Measurements from ENCODE around the gene CPVL. TPM values are rescaled to one million over a fixed set of nuclear protein-coding genes. Genes with fewer than 3 reads are reported as not detected.

Gene CPVL
- total RNA-seq, 3 donors from 2014 or later (not counting 1 experiment from before 2014, with no cell fraction given): 4.9 to 11.6 (median 9.8) TPM

GRCh38 chr7:29040579-29040925 is 105.8 kb downstream of the CPVL start:
- Mint-ChIP-seq H3K4me1 (peaks cover 29 to 37% of the 10 kb centered on the region in 2 donors), H3K27ac (no peak overlapping the region), H3K27me3 (ENCODE audit: low read depth in 2 of 2) (no peaks in the 10 kb centered on the region), H3K36me3 (no peaks in the 10 kb centered on the region), H3K9me3 (no peaks in the 10 kb centered on the region), H3K4me3 (no peak overlapping the region)
- WGBS (ENCODE audit: insufficient coverage): 86% methylated on average over 1 of the region's 2 CpGs
- DNase-seq (no peak), ATAC-seq (no peak)
- Histone ChIP-seq H3K4me3 (ENCODE audit: low read length) (no peak overlapping the region), H3K4me1 (ENCODE audit: control insufficient read depth, insufficient read depth, low read length) (peaks cover 12% of the 10 kb centered on the region), H3K9me3 (ENCODE audit: control insufficient read depth, insufficient read depth, low read length) (no peaks in the 10 kb centered on the region), H3K36me3 (ENCODE audit: control insufficient read depth, insufficient read depth, low read length) (no peaks in the 10 kb centered on the region), H3K27me3 (ENCODE audit: control insufficient read depth, insufficient read depth, low read length) (no peaks in the 10 kb centered on the region), H3K27ac (ENCODE audit: low read length) (no peak overlapping the region)
- no peak for TF ChIP-seq CTCF (IDR thresholded peaks at IDR 0.05)
- intact Hi-C loops (cut with micrococcal nuclease): no loop called here

DNA sequence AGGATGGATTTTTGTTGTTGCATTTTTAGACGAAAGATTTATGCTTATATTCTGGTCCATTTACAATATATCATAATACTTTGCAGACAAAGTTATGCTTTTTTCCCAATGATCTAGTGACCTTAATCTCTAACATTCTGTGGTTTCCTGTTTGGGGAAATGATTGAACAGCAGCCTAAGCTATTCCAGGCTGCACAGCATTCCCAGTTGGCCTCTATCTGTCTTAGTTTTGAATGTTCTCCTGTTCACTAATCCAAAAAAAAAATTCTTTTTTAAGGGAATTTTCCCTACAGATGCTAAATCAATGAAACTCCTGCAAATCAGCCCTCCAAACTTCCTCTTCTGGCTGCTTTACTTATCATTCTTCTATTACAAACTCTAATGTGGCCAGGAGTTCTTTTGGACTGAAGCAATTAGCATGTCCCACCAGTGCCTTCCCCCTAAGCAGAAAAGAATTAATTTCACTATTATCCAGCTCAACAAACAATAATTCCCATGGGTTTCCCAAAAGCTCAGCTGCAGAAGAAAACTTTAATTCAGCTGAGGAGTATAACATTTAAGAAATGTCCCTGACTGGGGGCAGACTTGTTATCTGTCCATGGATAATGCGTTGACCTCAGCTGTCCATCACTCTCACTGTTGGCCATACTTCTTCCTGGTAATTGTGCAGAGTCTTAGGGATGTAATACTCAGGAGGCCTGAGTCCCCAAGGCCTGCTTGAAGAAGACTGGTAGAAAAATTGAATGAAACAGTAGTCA is 106.3 kb downstream of the CPVL start:
- no peak for ATAC-seq
- intact Hi-C loops (cut with micrococcal nuclease): loop anchor here (5.0 kb wide), 1 partner anchor 157 kb away; no protein-coding TSS in a partner anchor
- Histone ChIP-seq H3K4me1 (ENCODE audit: control insufficient read depth, insufficient read depth, low read length) (peaks cover 14% of the 10 kb centered on the region), H3K9me3 (ENCODE audit: control insufficient read depth, insufficient read depth, low read length) (no peaks in the 10 kb centered on the region), H3K27ac (ENCODE audit: low read length) (no peak overlapping the region), H3K36me3 (ENCODE audit: control insufficient read depth, insufficient read depth, low read length) (no peaks in the 10 kb centered on the region), H3K4me3 (ENCODE audit: low read length) (no peak overlapping the region), H3K27me3 (ENCODE audit: control insufficient read depth, insufficient read depth, low read length) (no peaks in the 10 kb centered on the region)
- Mint-ChIP-seq H3K36me3 (no peaks in the 10 kb centered on the region), H3K9me3 (no peaks in the 10 kb centered on the region), H3K4me1 (peaks cover 34 to 42% of the 10 kb centered on the region in 2 donors), H3K27ac (peak overlapping the region; percentile 80 to 83), H3K4me3 (peak overlapping the region; percentile 17), H3K27me3 (ENCODE audit: low read depth in 2 of 2) (no peaks in the 10 kb centered on the region)
- WGBS (ENCODE audit: insufficient coverage): 82% methylated on average over 1 of the region's 2 CpGs
- DNase-seq: no peak
- no peak for TF ChIP-seq CTCF (IDR thresholded peaks at IDR 0.05)

DNA sequence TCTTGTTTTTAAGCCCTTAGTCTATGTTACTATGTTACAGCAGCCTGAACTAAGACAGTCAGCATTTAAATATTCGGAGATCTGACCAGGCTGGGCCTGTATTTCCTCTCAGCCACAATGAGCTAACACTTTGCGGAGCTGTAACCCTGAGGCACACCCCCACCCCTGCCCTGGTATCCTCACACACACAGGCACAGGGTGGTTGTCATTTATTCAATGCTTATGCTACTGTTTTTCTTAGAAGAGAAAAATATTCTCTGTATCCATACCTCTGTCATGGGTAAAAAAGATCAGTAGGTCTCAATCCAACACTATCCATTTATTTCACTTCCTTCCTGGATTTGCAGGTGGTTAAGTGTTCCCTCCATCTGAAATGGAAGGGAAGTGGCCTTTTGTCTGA is 107.9 kb downstream of the CPVL start:
- no peak for DNase-seq
- Histone ChIP-seq H3K4me3 (ENCODE audit: low read length) (no peak overlapping the region), H3K27me3 (ENCODE audit: control insufficient read depth, insufficient read depth, low read length) (no peaks in the 10 kb centered on the region), H3K9me3 (ENCODE audit: control insufficient read depth, insufficient read depth, low read length) (no peaks in the 10 kb centered on the region), H3K36me3 (ENCODE audit: control insufficient read depth, insufficient read depth, low read length) (no peaks in the 10 kb centered on the region), H3K4me1 (ENCODE audit: control insufficient read depth, insufficient read depth, low read length) (peaks cover 23% of the 10 kb centered on the region), H3K27ac (ENCODE audit: low read length) (peak overlapping the region; percentile 66)
- peak overlapping the region; percentile 62 for H3K4me3 Mint-ChIP-seq
- TF ChIP-seq CTCF (IDR thresholded peaks at IDR 0.05): no peak
- no peaks in the 10 kb centered on the region for H3K9me3 Mint-ChIP-seq
- H3K27ac Mint-ChIP-seq: peak overlapping the region; percentile 80 to 83
- no peaks in the 10 kb centered on the region for H3K27me3 Mint-ChIP-seq (ENCODE audit: low read depth in 2 of 2)
- peaks cover 38 to 47% of the 10 kb centered on the region in 2 donors for H3K4me1 Mint-ChIP-seq
- WGBS (ENCODE audit: insufficient coverage): 44% methylated on average over 2 of the region's 2 CpGs
- no peaks in the 10 kb centered on the region for H3K36me3 Mint-ChIP-seq
- intact Hi-C loops (cut with micrococcal nuclease): loop anchor here (5.0 kb wide), 1 partner anchor 159 kb away; no protein-coding TSS in a partner anchor
- ATAC-seq: peak; percentile 68 to 81 (median 80)

Measured in natural killer cell (primary cell).